CD4-positive, alpha-beta T cell (primary cell): ENCODE measurements around the gene FGF14. TPM values are rescaled to one million over a fixed set of nuclear protein-coding genes. Genes with fewer than 3 reads are reported as not detected.

Experiments
- ATAC-seq: fragments of 200-7000 bp; cut with Tn5 transposase; one replicate; pipeline ENCODE4 v1.10.0; 2022; ENCODE audit warnings: mild to moderate bottlenecking; ENCODE audit not compliant: poor library complexity
- CTCF ChIA-PET: fragments of 350-600 bp; sonication (Branson Sonifier 250); formaldehyde crosslinking; loops from one replicate; lab custom pipeline; 2021; ENCODE audit warnings: antibody characterized with exemption, inconsistent platforms; lab: Charles Lee
- POLR2A ChIA-PET: fragments of 350-600 bp; sonication (Branson Sonifier 250); formaldehyde crosslinking; loops from one replicate; lab custom pipeline; 2021; ENCODE audit warnings: antibody characterized with exemption, inconsistent platforms; lab: Charles Lee
- DNase-seq, 14 experiments: peaks; one replicate each; pipeline ENCODE4 v3.0.0-alpha.2; 2013 to 2020; ENCODE audit warnings: mixed read lengths in 2 of 14
- H3K27ac ChIP-seq, 2 donors: one replicate each; pipeline versions ENCODE4 v1.5.1 to v1.7.0; 2013; ENCODE audit warnings: low read length in 2 of 2, low read depth in 1 of 2, mild to moderate bottlenecking in 1 of 2
- H3K27me3 ChIP-seq, 2 experiments: 1 replicate in 1 of 2; 2 replicates in 1 of 2; pipeline versions ENCODE4 v1.6.1 to v1.7.0; 2013; ENCODE audit warnings: low read length in 2 of 2, control low read depth in 1 of 2, mild to moderate bottlenecking in 1 of 2, moderate library complexity in 1 of 2; ENCODE audit not compliant: insufficient read depth in 2 of 2, control insufficient read depth in 1 of 2
- H3K36me3 ChIP-seq: one replicate; pipeline ENCODE4 v1.6.1; 2013; ENCODE audit warnings: low read length, control low read depth; ENCODE audit not compliant: insufficient read depth
- H3K4me1 ChIP-seq: one replicate; pipeline ENCODE4 v1.6.1; 2013; ENCODE audit warnings: low read length, control low read depth; ENCODE audit not compliant: insufficient read depth
- H3K4me3 ChIP-seq: one replicate; pipeline ENCODE4 v1.5.1; 2013; ENCODE audit warnings: mild to moderate bottlenecking, low read length, moderate library complexity
- H3K9me3 ChIP-seq, 2 experiments: 1 replicate in 1 of 2; 2 replicates in 1 of 2; pipeline versions ENCODE4 v1.6.1 to v1.7.0; 2013; ENCODE audit warnings: low read length in 2 of 2, mild to moderate bottlenecking in 2 of 2, control low read depth in 1 of 2, moderate library complexity in 1 of 2; ENCODE audit not compliant: control insufficient read depth in 1 of 2, insufficient read depth in 1 of 2
- H3K27ac Mint-ChIP-seq: one replicate; pipeline ENCODE4 v1.8.0; 2020; ENCODE audit warnings: mixed read lengths
- H3K27me3 Mint-ChIP-seq: one replicate; pipeline ENCODE4 v1.8.0; 2021; ENCODE audit warnings: mixed read lengths
- H3K36me3 Mint-ChIP-seq: one replicate; pipeline ENCODE4 v1.8.0; 2021; ENCODE audit warnings: low read depth, mixed read lengths
- H3K4me1 Mint-ChIP-seq: one replicate; pipeline ENCODE4 v1.8.0; 2021; ENCODE audit warnings: low read depth, mixed read lengths
- H3K4me3 Mint-ChIP-seq: one replicate; pipeline ENCODE4 v1.8.0; 2020; ENCODE audit warnings: mild to moderate bottlenecking, mixed read lengths
- H3K9me3 Mint-ChIP-seq: one replicate; pipeline ENCODE4 v1.8.0; 2020; ENCODE audit warnings: mixed read lengths
- intact Hi-C, 2 experiments: fragments of 100-400 bp; cut with DNase I in 1 of 2; cut with micrococcal nuclease in 1 of 2; formaldehyde crosslinking; loops; one replicate each; pipeline versions ENCODE4 v1.15.1 to v1.9.0; 2023 to 2025; cut with DNase I, micrococcal nuclease
- total RNA-seq, 174 experiments: library from RNA in 2 of 174; stranded (reverse) in 2 of 174; gene quantifications; one replicate each; pipeline ENCODE4 v1.2.3 and lab custom pipeline; 2021 to 2026
- TF ChIP-seq, protein P1 (sequence below): fragments of 200-600 bp; IDR thresholded peaks from one replicate; pipeline ENCODE4 v1.8.0; 2022; ENCODE audit warnings: antibody characterized with exemption, mild to moderate bottlenecking

The FGF14 gene
- total RNA-seq, 2 experiments from 2014 or later = not detected

DNA sequence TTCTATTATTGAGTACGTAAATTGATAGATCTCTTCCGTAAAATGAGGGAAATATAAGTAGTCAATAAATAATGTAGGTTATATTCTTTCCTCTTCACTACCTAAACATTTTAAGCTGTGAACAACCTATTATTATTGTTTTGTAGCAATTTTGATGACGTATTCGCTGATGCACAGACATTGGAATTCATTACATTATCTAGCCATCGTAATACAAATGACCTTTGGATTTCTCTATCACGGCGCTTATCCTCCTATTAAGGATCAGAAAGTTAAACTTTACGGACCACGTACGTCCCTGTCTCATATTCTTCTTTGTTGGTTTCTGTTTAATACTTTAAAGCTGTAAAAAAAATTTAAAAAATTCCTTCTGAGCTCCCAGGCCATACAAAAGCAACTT, 684.5 kb downstream of the FGF14 start:
- Histone ChIP-seq H3K9me3 (no peaks in the 10 kb centered on the region), H3K27me3 (no peaks in the 10 kb centered on the region), H3K4me3 (no peak overlapping the region), H3K36me3 (no peaks in the 10 kb centered on the region), H3K27ac (no peak overlapping the region), H3K4me1 (no peaks in the 10 kb centered on the region)
- H3K4me1 Mint-ChIP-seq = no peaks in the 10 kb centered on the region
- no peak overlapping the region for H3K27ac Mint-ChIP-seq
- ATAC-seq = no peak
- TF ChIP-seq, protein P1, sequence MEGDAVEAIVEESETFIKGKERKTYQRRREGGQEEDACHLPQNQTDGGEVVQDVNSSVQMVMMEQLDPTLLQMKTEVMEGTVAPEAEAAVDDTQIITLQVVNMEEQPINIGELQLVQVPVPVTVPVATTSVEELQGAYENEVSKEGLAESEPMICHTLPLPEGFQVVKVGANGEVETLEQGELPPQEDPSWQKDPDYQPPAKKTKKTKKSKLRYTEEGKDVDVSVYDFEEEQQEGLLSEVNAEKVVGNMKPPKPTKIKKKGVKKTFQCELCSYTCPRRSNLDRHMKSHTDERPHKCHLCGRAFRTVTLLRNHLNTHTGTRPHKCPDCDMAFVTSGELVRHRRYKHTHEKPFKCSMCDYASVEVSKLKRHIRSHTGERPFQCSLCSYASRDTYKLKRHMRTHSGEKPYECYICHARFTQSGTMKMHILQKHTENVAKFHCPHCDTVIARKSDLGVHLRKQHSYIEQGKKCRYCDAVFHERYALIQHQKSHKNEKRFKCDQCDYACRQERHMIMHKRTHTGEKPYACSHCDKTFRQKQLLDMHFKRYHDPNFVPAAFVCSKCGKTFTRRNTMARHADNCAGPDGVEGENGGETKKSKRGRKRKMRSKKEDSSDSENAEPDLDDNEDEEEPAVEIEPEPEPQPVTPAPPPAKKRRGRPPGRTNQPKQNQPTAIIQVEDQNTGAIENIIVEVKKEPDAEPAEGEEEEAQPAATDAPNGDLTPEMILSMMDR = no peak
- POLR2A ChIA-PET = no interaction called here
- H3K9me3 Mint-ChIP-seq = no peaks in the 10 kb centered on the region
- H3K36me3 Mint-ChIP-seq = no peaks in the 10 kb centered on the region
- CTCF ChIA-PET = no interaction called here
- intact Hi-C loops = no loop called here
- no peak overlapping the region for H3K4me3 Mint-ChIP-seq
- DNase-seq = no peak
- H3K27me3 Mint-ChIP-seq = peaks cover 6% of the 10 kb centered on the region

DNA sequence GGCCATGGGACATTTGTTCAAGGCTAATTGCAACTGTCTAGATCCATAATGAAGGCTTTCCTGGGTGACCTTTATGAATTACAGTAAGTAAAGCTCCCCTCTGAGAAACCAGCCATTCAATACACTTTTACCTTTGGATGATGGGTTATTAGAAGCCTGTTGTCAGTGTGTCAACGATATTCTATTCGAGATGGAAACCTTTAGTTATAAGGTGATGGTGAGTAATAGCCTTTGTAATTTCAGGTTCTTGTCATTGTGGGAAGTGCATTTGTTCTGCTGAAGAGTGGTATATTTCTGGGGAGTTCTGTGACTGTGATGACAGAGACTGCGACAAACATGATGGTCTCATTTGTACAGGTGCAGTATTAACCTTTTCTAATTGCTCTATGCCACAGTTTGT, 687.7 kb downstream of the FGF14 start:
- H3K27ac Mint-ChIP-seq = no peak overlapping the region
- H3K36me3 ChIP-seq = no peaks in the 10 kb centered on the region
- no peaks in the 10 kb centered on the region for H3K9me3 Mint-ChIP-seq
- no peaks in the 10 kb centered on the region for H3K4me1 ChIP-seq
- H3K36me3 Mint-ChIP-seq = no peaks in the 10 kb centered on the region
- ChIA-PET POLR2A (no interaction called here), CTCF (no interaction called here)
- H3K4me3 ChIP-seq = no peak overlapping the region
- TF ChIP-seq, protein P1 = no peak
- H3K4me1 Mint-ChIP-seq = no peaks in the 10 kb centered on the region
- H3K27me3 Mint-ChIP-seq = peaks cover 12% of the 10 kb centered on the region
- intact Hi-C loops = no loop called here
- ATAC-seq = no peak
- no peak overlapping the region for H3K27ac ChIP-seq
- no peak for DNase-seq
- no peaks in the 10 kb centered on the region for H3K9me3 ChIP-seq
- H3K27me3 ChIP-seq = no peaks in the 10 kb centered on the region
- H3K4me3 Mint-ChIP-seq = no peak overlapping the region

DNA sequence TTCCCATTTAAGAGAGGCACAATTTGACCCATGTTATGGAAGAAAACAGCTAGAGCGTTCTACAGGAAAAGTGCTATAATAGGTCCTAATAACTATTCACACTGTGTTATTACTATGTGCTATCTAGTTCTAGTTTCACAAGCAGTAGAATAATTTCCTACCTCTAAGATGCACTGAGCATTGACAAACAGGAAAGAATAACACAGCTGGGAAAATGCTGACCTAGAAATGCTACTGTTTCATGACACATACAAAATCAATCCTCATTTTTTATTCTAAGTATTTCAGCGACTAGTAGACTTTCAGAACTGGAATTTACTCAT, 689.9 kb downstream of the FGF14 start:
- no peaks in the 10 kb centered on the region for H3K36me3 ChIP-seq
- no peaks in the 10 kb centered on the region for H3K9me3 Mint-ChIP-seq
- ChIA-PET CTCF (no interaction called here), POLR2A (no interaction called here)
- H3K4me1 ChIP-seq = no peaks in the 10 kb centered on the region
- no peaks in the 10 kb centered on the region for H3K27me3 ChIP-seq
- TF ChIP-seq, protein P1 = no peak
- no peaks in the 10 kb centered on the region for H3K4me1 Mint-ChIP-seq
- DNase-seq (no peak), ATAC-seq (no peak)
- H3K9me3 ChIP-seq = no peaks in the 10 kb centered on the region
- peaks cover 12% of the 10 kb centered on the region for H3K27me3 Mint-ChIP-seq
- no peak overlapping the region for H3K4me3 ChIP-seq
- H3K4me3 Mint-ChIP-seq = no peak overlapping the region
- intact Hi-C loops = no loop called here
- H3K36me3 Mint-ChIP-seq = no peaks in the 10 kb centered on the region
- H3K27ac Mint-ChIP-seq = no peak overlapping the region
- H3K27ac ChIP-seq = no peak overlapping the region
